OCI-LY3 (cell line): ENCODE measurements around the gene NELL1.

Experiments used
- CTCF ChIP-seq: fragments of 200-600, 300-600 bp; sonication (generic); IDR thresholded peaks from 2 replicates; pipeline ENCODE4 v1.5.1; 2014; ENCODE audit warnings: antibody characterized with exemption, low read length, low read depth
- EZH2phosphoT487 ChIP-seq: fragments of 200-600 bp; shearing (Covaris generic); IDR thresholded peaks from 2 replicates; pipeline ENCODE4 v1.6.1; 2018; ENCODE audit warnings: antibody characterized with exemption, mixed run types, low read depth

DNA sequence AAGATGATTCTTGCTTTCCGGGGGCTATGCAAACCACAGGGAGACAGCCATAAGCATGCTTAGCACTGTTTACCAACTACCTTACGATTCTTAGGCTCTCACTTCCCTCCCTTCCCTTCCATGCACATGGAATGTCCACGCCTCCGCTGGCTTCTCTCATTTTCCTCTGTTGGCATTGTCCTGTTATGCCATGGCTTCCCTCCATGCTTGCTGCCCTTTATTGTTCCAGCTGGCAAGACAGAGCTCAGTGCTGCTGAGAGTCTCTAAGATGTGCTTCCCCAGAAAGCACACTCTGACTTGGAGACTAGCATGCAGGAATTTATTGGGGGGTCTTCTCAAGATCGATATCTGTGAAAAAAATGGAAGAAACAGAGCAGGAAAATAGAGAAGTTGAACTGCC, 379.2 kb downstream of the NELL1 start:
- no peak for TF ChIP-seq CTCF
- no peak for TF ChIP-seq EZH2phosphoT487
